B cell (primary cell): Measurements from ENCODE around the gene CD59.

Experiments
- EZH2 ChIP-seq: IDR thresholded peaks from 2 replicates; pipeline ENCODE4 v1.6.1; 2012; ENCODE audit warnings: borderline replicate concordance, low read depth, mild to moderate bottlenecking, moderate library complexity, low read length; ENCODE audit not compliant: insufficient read depth, poor library complexity, severe bottlenecking
- TF ChIP-seq, protein P1 (sequence below): fragments of 200-600 bp; IDR thresholded peaks from one replicate; pipeline ENCODE4 v1.8.0; 2022; ENCODE audit warnings: antibody characterized with exemption, mild to moderate bottlenecking

DNA sequence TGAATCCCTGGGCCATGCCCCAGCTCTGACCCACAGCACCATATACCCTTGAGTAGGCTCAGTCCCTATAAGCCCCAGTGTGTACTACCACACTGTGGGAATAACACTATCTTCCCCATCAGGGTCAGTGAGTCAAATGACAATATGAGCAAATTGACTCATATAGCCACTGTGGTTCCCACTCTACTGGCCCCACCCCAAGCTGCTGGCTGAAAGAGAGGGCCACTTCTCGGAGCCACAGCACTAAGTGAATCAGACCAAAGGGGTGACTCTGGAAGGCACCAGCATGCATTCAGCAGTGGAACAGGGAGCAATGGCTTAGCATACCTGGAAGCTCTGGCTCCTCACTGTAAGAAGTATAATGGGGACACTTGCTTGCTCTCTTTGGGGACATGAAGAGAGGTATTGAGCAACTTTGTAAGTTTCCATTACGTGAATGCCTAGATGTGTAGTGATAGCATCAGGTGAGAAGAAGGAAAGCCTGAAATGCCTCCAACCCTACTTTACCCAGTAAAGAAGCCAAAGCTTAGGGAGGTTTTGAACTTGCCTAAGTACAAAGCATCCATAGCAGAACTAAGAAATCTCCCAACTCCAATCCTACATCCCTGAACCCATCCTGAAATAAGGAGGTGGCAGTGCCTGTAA, 13.5 kb downstream of the CD59 start:
- TF ChIP-seq, protein P1, sequence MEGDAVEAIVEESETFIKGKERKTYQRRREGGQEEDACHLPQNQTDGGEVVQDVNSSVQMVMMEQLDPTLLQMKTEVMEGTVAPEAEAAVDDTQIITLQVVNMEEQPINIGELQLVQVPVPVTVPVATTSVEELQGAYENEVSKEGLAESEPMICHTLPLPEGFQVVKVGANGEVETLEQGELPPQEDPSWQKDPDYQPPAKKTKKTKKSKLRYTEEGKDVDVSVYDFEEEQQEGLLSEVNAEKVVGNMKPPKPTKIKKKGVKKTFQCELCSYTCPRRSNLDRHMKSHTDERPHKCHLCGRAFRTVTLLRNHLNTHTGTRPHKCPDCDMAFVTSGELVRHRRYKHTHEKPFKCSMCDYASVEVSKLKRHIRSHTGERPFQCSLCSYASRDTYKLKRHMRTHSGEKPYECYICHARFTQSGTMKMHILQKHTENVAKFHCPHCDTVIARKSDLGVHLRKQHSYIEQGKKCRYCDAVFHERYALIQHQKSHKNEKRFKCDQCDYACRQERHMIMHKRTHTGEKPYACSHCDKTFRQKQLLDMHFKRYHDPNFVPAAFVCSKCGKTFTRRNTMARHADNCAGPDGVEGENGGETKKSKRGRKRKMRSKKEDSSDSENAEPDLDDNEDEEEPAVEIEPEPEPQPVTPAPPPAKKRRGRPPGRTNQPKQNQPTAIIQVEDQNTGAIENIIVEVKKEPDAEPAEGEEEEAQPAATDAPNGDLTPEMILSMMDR, result no peak
- no peak for TF ChIP-seq EZH2
